GM23338 (cell line): Measurements from ENCODE around the gene NDFIP1. TPM values are rescaled to one million over a fixed set of nuclear protein-coding genes. Genes with fewer than 3 reads are reported as not detected.

ENCODE experiments used
- ATAC-seq: fragments of 200-7000 bp; cut with Tn5 transposase; 3 replicates; pipeline ENCODE4 v1.9.1; 2020
- DNase-seq: peaks from one replicate; pipeline ENCODE4 v3.0.0-alpha.2; 2015; ENCODE audit warnings: low spot score
- H2AFZ ChIP-seq: fragments of 200-600 bp; sonication (generic); 2 replicates; pipeline ENCODE4 v1.8.0; 2016; ENCODE audit warnings: antibody characterized with exemption, mild to moderate bottlenecking, moderate library complexity
- H3F3A ChIP-seq: fragments of 200-600 bp; sonication (generic); replicated peaks from 2 replicates; pipeline ENCODE4 v1.8.0; 2017; ENCODE audit warnings: antibody characterized with exemption, mixed run types, low read depth
- H3K27ac ChIP-seq: fragments of 200-600 bp; sonication (generic); 2 replicates; pipeline ENCODE4 v1.6.1; 2016; ENCODE audit warnings: low read depth
- H3K27me3 ChIP-seq: fragments of 200-600 bp; sonication (generic); 2 replicates; pipeline ENCODE4 v1.8.0; 2016; ENCODE audit warnings: mild to moderate bottlenecking, mixed run types, moderate library complexity; ENCODE audit not compliant: insufficient read depth
- H3K36me3 ChIP-seq: fragments of 200-600 bp; sonication (generic); 2 replicates; pipeline ENCODE4 v1.8.0; 2016; ENCODE audit warnings: mild to moderate bottlenecking; ENCODE audit not compliant: insufficient read depth
- H3K4me1 ChIP-seq: fragments of 200-600 bp; sonication (generic); 2 replicates; pipeline ENCODE4 v1.8.0; 2016; ENCODE audit warnings: mild to moderate bottlenecking, moderate library complexity; ENCODE audit not compliant: insufficient read depth
- H3K4me2 ChIP-seq: fragments of 200-600 bp; sonication (generic); 2 replicates; pipeline ENCODE4 v1.7.1; 2017; ENCODE audit warnings: mixed run types
- H3K4me3 ChIP-seq: fragments of 200-600 bp; sonication (generic); 2 replicates; pipeline ENCODE4 v1.6.1; 2016; ENCODE audit warnings: mixed run types
- H3K79me2 ChIP-seq: fragments of 200-600 bp; sonication (generic); replicated peaks from 2 replicates; pipeline ENCODE4 v1.8.0; 2017; ENCODE audit warnings: mild to moderate bottlenecking; ENCODE audit not compliant: insufficient read depth
- H3K9me2 ChIP-seq: fragments of 200-600 bp; sonication (generic); 2 replicates; pipeline ENCODE4 v1.8.0; 2017; ENCODE audit not compliant: insufficient read depth
- H4K20me1 ChIP-seq: fragments of 200-600 bp; sonication (generic); replicated peaks from 2 replicates; pipeline ENCODE4 v1.8.0; 2017; ENCODE audit warnings: mild to moderate bottlenecking; ENCODE audit not compliant: insufficient read depth
- H3K27ac Mint-ChIP-seq: 2 replicates; pipeline ENCODE4 v1.8.0; 2020; ENCODE audit warnings: inconsistent platforms, mild to moderate bottlenecking, moderate library complexity, mixed read lengths
- H3K27me3 Mint-ChIP-seq: 3 replicates; pipeline ENCODE4 v1.8.0; 2022; ENCODE audit warnings: low read depth, mild to moderate bottlenecking, moderate library complexity, mixed read lengths, inconsistent platforms; ENCODE audit not compliant: insufficient read depth, poor library complexity
- H3K36me3 Mint-ChIP-seq: 3 replicates; pipeline ENCODE4 v1.8.0; 2021; ENCODE audit warnings: low read depth, mild to moderate bottlenecking, inconsistent platforms, moderate library complexity, mixed read lengths
- H3K4me1 Mint-ChIP-seq: 3 replicates; pipeline ENCODE4 v1.8.0; 2020; ENCODE audit warnings: mild to moderate bottlenecking, inconsistent platforms, mixed read lengths
- H3K4me3 Mint-ChIP-seq: 3 replicates; pipeline ENCODE4 v1.8.0; 2021; ENCODE audit warnings: moderate library complexity, mild to moderate bottlenecking, inconsistent platforms, mixed read lengths
- H3K9me3 Mint-ChIP-seq: 3 replicates; pipeline ENCODE4 v1.8.0; 2020; ENCODE audit warnings: moderate library complexity, mild to moderate bottlenecking, inconsistent platforms, mixed read lengths
- CREB1 ChIP-seq: fragments of 250-450 bp; sonication (Bioruptor Pico); IDR thresholded peaks from 2 replicates; pipeline ENCODE4 v1.5.0; 2020; ENCODE audit warnings: low read depth, mild to moderate bottlenecking, moderate library complexity
- ETS1 ChIP-seq: IDR thresholded peaks from 2 replicates; pipeline ENCODE4 v1.6.1; 2016; ENCODE audit warnings: antibody characterized with exemption
- EZH2phosphoT487 ChIP-seq: fragments of 200-600 bp; sonication (generic); IDR thresholded peaks from one replicate; pipeline ENCODE4 v1.8.1; 2018; ENCODE audit warnings: antibody characterized with exemption; ENCODE audit not compliant: unreplicated experiment
- JUNB ChIP-seq: IDR thresholded peaks from one replicate; pipeline ENCODE4 v1.6.1; 2016; ENCODE audit warnings: antibody characterized with exemption; ENCODE audit not compliant: unreplicated experiment
- NANOG ChIP-seq: IDR thresholded peaks from 2 replicates; pipeline ENCODE4 v1.6.1; 2016; ENCODE audit warnings: antibody characterized with exemption, borderline replicate concordance
- POLR2AphosphoS5 ChIP-seq: IDR thresholded peaks from 2 replicates; pipeline ENCODE4 v1.6.1; 2016; ENCODE audit warnings: antibody characterized with exemption, low read depth
- REST ChIP-seq: IDR thresholded peaks from one replicate; pipeline ENCODE4 v1.6.1; 2018; ENCODE audit warnings: antibody characterized with exemption; ENCODE audit not compliant: unreplicated experiment
- STAT1 ChIP-seq: IDR thresholded peaks from one replicate; pipeline ENCODE4 v1.6.1; 2016; ENCODE audit warnings: antibody characterized with exemption; ENCODE audit not compliant: unreplicated experiment
- ZNF114 ChIP-seq: fragments of 250-450 bp; sonication (Bioruptor Pico); IDR thresholded peaks from 2 replicates; pipeline ENCODE4 v1.5.0; 2020; ENCODE audit warnings: mild to moderate bottlenecking, moderate library complexity
- ZNF331 ChIP-seq: fragments of 250-450 bp; sonication (Bioruptor Pico); IDR thresholded peaks from 2 replicates; pipeline ENCODE4 v1.5.0; 2020; ENCODE audit warnings: low read depth, mild to moderate bottlenecking, moderate library complexity
- polyA plus RNA-seq: library from polyadenylated mRNA; unstranded; fragments of >200 nt; fragmentation: Nextera tagmentation; extraction: Ambion mirVana; gene quantifications from 2 replicates; pipeline ENCODE4 v1.2.1, GENCODE V29; 2016
- total RNA-seq: library from RNA; depleted of rRNA; stranded (reverse); fragments of >200 nt; shearing (Covaris generic); gene quantifications from 2 replicates; pipeline ENCODE4 v1.2.3, GENCODE V29; 2014
- TF ChIP-seq, protein P1 (sequence below), 2 experiments: fragments of 200-600 bp in 1 of 2; sonication (generic) in 1 of 2; conservative IDR thresholded peaks; 2 replicates each; pipeline versions ENCODE4 v1.5.1 to v1.6.1; 2016 to 2017; ENCODE audit warnings: antibody characterized with exemption in 2 of 2, low read depth in 2 of 2, mild to moderate bottlenecking in 2 of 2, moderate library complexity in 1 of 2

NDFIP1 gene
- total and polyA plus RNA-seq, 2 experiments from 2014 or later, result 24.3 to 45.0 TPM

GRCh38 chr5:142149363-142149762 lies 40.8 kb downstream of the NDFIP1 start:
- ATAC-seq (no peak), DNase-seq (no peak)
- no peaks in the 10 kb centered on the region for H3K9me2 ChIP-seq
- H3K27me3 Mint-ChIP-seq, result no peaks in the 10 kb centered on the region
- peaks cover 19% of the 10 kb centered on the region for H3K4me1 ChIP-seq
- H3F3A ChIP-seq, result 0 out of 2 replicates have a peak, but pooled peaks cover 8% of the 10 kb centered on the region
- no peak overlapping the region for H3K4me3 ChIP-seq
- H3K4me1 Mint-ChIP-seq, result peaks cover 26% of the 10 kb centered on the region
- 0 out of 2 replicates have a peak, but pooled peaks cover 9% of the 10 kb centered on the region for H3K36me3 ChIP-seq
- H3K4me2 ChIP-seq, result no peak overlapping the region
- no peaks in the 10 kb centered on the region for H4K20me1 ChIP-seq
- no peak overlapping the region for H2AFZ ChIP-seq
- no peaks in the 10 kb centered on the region for H3K79me2 ChIP-seq
- H3K27ac ChIP-seq, result no peak overlapping the region
- H3K27me3 ChIP-seq, result no peaks in the 10 kb centered on the region
- H3K9me3 Mint-ChIP-seq, result peaks cover 4% of the 10 kb centered on the region; the same call in 2 of the 3 replicates
- H3K36me3 Mint-ChIP-seq, result peaks cover 32% of the 10 kb centered on the region
- no peak overlapping the region for H3K27ac Mint-ChIP-seq
- H3K4me3 Mint-ChIP-seq, result no peak overlapping the region
- TF ChIP-seq, protein P1, sequence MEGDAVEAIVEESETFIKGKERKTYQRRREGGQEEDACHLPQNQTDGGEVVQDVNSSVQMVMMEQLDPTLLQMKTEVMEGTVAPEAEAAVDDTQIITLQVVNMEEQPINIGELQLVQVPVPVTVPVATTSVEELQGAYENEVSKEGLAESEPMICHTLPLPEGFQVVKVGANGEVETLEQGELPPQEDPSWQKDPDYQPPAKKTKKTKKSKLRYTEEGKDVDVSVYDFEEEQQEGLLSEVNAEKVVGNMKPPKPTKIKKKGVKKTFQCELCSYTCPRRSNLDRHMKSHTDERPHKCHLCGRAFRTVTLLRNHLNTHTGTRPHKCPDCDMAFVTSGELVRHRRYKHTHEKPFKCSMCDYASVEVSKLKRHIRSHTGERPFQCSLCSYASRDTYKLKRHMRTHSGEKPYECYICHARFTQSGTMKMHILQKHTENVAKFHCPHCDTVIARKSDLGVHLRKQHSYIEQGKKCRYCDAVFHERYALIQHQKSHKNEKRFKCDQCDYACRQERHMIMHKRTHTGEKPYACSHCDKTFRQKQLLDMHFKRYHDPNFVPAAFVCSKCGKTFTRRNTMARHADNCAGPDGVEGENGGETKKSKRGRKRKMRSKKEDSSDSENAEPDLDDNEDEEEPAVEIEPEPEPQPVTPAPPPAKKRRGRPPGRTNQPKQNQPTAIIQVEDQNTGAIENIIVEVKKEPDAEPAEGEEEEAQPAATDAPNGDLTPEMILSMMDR (conservative IDR thresholded peaks at IDR 0.05; ENCODE audit: low read depth in 2 of 2), result peak in 1 of 2 experiments; percentile 28; a peak in 1 of 4 replicates
- TF ChIP-seq REST, result no peak
- TF ChIP-seq ETS1, result no peak
- no peak for TF ChIP-seq POLR2AphosphoS5
- TF ChIP-seq ZNF114 (CRISPR knock-in tag), result no peak

- Mint-ChIP-seq H3K27ac (no peak overlapping the region), H3K4me1 (peaks cover 29% of the 10 kb centered on the region), H3K9me3 (peaks cover 4% of the 10 kb centered on the region; the same call in 2 of the 3 replicates), H3K36me3 (peaks cover 34% of the 10 kb centered on the region), H3K27me3 (peaks cover 2% of the 10 kb centered on the region), H3K4me3 (no peak overlapping the region)
- peaks cover 19% of the 10 kb centered on the region for H3K4me1 ChIP-seq
- DNase-seq, result no peak
- H3K4me2 ChIP-seq, result no peak overlapping the region
- no peak overlapping the region for H3K4me3 ChIP-seq
- ATAC-seq, result no peak
- no peaks in the 10 kb centered on the region for H3K9me2 ChIP-seq
- no peaks in the 10 kb centered on the region for H4K20me1 ChIP-seq
- H3K36me3 ChIP-seq, result 0 out of 2 replicates have a peak, but pooled peaks cover 9% of the 10 kb centered on the region
- H2AFZ ChIP-seq, result no peak overlapping the region
- no peaks in the 10 kb centered on the region for H3K27me3 ChIP-seq
- H3F3A ChIP-seq, result no peaks in the 10 kb centered on the region
- H3K79me2 ChIP-seq, result no peaks in the 10 kb centered on the region
- H3K27ac ChIP-seq, result no peak overlapping the region
- TF ChIP-seq ZNF114 (CRISPR knock-in tag), result no peak
- no peak for TF ChIP-seq CREB1
- TF ChIP-seq, protein P1 (conservative IDR thresholded peaks at IDR 0.05; ENCODE audit: low read depth in 2 of 2), result no peak
- TF ChIP-seq POLR2AphosphoS5, result no peak
- no peak for TF ChIP-seq ZNF331 (CRISPR knock-in tag)
- no peak for TF ChIP-seq JUNB
- no peak for TF ChIP-seq NANOG
- no peak for TF ChIP-seq EZH2phosphoT487
- TF ChIP-seq STAT1, result no peak
These were observed 41.9 kb downstream of the NDFIP1 start for GRCh38 chr5:142150431-142150830.
